Measurements from ENCODE around the gene REG1B.
"Not testable (repeated sequence)": the region's sequence is repeated elsewhere in the genome, so short reads cannot be mapped to it uniquely, and the experiment has no call there.

The REG1B gene

DNA sequence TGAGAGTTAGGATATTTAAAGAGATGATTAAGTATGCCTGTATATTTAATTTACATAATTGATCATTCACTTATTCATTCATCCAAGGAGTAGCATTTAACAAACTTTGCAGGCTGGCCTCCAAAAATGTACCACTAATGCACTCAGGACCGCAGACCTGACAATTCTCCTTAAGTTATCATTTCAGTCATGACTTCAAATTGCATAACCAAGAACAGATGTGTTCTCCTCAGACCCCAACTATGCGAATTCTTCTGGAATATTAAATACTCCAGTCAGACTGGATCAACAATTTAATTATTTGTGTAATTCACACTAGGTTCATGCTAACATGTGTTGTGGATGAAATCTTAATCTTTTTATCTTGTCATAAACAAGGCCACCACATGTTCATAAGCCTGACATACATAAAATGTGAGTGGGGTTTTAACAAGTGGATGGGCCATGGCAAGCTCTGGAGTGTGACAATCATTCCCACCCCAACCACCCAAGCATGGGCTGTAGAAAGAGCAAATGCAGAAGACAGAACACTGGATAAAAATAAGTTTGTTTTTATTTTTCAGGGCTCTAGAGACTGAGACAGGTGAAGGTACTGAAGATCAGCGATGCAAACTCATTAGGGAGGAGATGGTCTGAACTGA is 3.2 kb downstream of the REG1B start:
- DNase-seq: no peak

DNA sequence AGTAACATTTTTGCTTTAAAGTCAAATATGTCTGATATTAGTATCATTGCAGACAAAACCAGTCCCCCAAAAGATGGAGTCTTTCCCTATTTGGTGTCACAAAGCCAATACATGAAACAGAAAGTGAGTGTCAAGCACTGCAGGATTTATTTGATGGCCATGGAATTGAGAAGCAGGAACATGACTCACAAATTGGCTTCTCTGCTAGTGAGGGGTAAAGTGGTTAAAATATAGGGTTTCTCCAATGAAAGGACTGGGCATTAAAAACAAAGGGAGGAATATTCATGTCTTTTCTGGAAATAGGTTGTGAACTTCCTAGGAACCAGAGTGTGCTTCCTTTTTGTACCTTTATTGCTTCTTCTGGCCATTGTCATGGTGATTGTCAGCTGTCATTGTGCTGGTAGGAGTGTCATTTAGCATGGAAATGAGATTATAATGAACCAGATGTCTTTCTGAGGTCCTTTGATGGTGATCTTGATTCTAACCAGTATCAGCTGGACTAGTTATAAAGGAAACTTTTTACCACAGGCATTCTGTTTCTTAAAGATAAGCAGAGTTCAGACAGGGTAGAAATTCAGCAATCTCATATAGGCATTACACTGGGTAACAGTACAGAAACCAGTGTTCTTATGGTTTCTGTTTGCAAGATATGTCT is 4.1 kb downstream of the REG1B start:
- DNase-seq: no peak

DNA sequence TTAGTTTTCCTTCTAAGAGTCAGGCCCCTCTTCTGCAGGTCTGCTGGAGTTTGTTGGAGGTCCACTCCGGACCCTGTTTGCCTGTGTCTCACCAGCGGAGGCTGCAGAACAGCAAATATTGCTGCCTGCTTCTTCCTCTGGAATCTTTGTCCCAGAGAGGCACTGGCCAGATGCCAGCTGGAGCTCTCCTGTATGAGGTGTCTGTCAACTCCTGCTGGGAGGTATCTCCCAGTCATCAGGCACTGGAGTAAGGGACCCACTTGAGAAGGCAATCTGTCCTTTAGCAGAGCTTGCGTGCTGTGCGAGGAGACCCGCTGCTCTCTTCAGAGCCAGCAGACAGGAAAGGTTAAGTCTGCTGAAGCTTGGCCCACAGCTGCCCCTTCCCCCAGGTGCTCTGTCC is 4.8 kb downstream of the REG1B start:
- no peak for DNase-seq

DNA sequence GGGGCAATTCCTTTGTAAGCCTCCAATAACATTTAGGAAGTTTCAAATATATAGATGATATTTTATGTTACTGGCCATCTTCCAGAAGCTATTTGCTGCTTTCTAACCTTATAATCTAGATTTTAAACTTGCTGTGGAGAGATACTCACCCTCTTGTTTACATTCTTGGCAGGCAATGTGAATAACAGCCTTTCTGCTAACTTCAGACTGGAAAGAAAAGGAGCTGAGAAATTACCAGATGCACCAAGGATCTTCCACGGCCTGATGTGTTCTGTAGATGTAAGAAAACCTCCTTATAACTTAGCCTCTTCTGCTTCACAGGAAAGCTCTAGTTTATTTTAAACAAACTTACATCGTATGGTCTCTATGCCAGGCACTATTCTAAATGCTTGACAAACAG is 16.7 kb downstream of the REG1B start:
- DNase-seq: peak in 1 of 56 donors; percentile 4

DNA sequence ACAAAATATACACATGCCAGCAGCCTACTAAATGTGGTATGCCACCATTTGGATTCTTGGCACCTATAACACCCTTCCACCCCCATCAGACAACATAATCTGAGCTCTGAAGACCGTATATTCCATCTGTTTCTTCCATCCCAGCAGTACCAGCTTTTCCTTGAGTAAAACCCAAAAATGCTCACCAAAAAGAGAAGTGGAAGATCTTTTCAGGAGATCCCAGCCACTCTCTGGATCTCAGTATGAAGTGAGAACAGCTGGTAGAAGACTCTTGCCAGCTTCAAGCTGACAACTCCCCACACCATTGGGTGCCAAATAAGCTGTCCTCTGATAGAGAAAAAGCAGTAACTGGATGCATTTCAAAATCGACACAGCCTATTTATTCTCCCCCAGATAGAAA is 22.6 kb downstream of the REG1B start:
- DNase-seq: peak in 2 of 56 donors; percentile 8 to 57

DNA sequence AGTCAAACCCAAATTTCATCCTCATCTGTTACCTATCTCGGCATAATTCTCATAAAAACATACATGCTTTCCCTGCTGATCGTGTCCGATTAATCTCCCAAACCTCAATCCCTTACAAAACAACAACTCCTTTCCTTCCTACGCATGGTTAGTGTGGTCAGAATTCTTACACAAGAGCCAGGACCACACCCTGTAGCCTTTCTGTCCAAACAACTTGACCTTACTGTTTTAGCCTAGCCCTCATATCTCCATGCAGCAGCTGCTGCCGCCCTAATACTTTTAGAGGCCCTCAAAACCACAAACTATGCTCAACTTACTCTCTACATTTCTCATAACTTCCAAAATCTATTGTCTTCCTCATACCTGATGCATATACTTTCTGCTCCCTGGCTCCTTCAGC is 33.0 kb downstream of the REG1B start:
- not testable (repeated sequence) for DNase-seq

DNA sequence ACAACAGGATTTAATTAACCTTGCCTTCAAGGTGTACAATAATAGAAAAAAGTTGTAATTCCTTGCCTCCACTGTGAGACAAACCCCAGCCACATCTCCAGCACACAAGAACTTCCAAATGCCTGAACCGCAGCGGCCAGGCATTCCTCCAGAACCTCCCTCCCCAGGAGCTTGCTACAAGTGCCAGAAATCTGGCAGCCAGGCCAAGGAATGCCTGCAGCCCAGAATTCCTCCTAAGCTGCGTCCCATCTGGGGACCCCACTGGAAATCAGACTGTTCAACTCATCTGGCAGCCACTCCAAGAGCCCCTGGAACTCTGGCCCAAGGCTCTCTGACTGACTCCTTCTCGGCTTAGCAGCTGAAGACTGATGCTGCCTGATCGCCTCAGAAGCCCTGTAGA is 34.3 kb downstream of the REG1B start:
- peak in 4 of 56 donors; percentile 2 to 13 (median 7) for DNase-seq

GRCh38 chr2:79041032-79041448 is 46.8 kb downstream of the REG1B start:
- peak in 3 of 56 donors; percentile 0 to 31 (median 1) for DNase-seq

- DNase-seq: no peak
These were observed 47.8 kb downstream of the REG1B start for GRCh38 chr2:79039944-79040343.

Measured in amygdala (tissue), 56 donors.